A673 (cell line): ENCODE results near the gene NXNL1.

Experiments
- EZH2 ChIP-seq: fragments of 200-600 bp; sonication (generic); IDR thresholded peaks from 2 replicates; pipeline ENCODE4 v1.6.1; 2017; ENCODE audit warnings: borderline replicate concordance, low read depth, mild to moderate bottlenecking, mixed read lengths, antibody characterized with exemption, low read length; ENCODE audit not compliant: poor library complexity, severe bottlenecking
- TF ChIP-seq, protein P1 (sequence below): fragments of 300-800, 200-600 bp; sonication (generic); conservative IDR thresholded peaks from 2 replicates; pipeline ENCODE4 v1.5.1; 2017; ENCODE audit warnings: low read depth, mild to moderate bottlenecking, antibody characterized with exemption, low read length, moderate library complexity, mixed read lengths

DNA sequence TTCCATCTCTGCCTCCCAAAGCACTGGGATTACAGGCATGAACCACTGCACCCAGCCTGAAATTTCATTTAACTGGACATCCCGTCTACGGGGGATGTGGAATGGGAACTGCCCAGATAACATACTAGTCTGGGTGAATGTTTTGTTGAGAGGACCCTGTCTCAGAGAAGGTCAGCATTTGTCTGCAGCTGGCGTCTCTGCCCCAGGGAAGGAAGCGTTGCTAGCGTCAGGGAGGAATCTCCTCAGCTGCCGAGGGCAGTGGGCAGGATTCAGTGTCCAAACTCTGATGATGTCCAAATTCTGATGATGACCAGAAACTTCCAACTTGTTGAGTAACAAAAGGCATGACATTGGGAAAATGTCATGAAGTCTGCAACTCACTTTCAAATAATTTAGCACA lies 3.1 kb downstream of the NXNL1 start:
- TF ChIP-seq, protein P1, sequence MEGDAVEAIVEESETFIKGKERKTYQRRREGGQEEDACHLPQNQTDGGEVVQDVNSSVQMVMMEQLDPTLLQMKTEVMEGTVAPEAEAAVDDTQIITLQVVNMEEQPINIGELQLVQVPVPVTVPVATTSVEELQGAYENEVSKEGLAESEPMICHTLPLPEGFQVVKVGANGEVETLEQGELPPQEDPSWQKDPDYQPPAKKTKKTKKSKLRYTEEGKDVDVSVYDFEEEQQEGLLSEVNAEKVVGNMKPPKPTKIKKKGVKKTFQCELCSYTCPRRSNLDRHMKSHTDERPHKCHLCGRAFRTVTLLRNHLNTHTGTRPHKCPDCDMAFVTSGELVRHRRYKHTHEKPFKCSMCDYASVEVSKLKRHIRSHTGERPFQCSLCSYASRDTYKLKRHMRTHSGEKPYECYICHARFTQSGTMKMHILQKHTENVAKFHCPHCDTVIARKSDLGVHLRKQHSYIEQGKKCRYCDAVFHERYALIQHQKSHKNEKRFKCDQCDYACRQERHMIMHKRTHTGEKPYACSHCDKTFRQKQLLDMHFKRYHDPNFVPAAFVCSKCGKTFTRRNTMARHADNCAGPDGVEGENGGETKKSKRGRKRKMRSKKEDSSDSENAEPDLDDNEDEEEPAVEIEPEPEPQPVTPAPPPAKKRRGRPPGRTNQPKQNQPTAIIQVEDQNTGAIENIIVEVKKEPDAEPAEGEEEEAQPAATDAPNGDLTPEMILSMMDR: no peak
- no peak for TF ChIP-seq EZH2
